RWPE1 (cell line): ENCODE data around the gene CRYGN.

Source experiments
- CTCF ChIA-PET: fragments of 350-600 bp; sonication (Branson Sonifier 250); formaldehyde crosslinking; extraction: SDS; loops from one replicate; lab custom pipeline; 2021; lab: Yijun Ruan, JAX
- POLR2A ChIA-PET: fragments of 400-600 bp; formaldehyde crosslinking; extraction: SDS; loops from one replicate; lab custom pipeline; 2020; ENCODE audit warnings: antibody characterized with exemption; ENCODE audit not compliant: low non-redundant PET; lab: Yijun Ruan, JAX
- DNase-seq: peaks from one replicate; pipeline ENCODE4 v3.0.0; 2012; ENCODE audit warnings: low spot score
- H3K27ac ChIP-seq: fragments of 450-650 bp; 2 replicates; pipeline ENCODE4 v1.5.1; 2017
- TF ChIP-seq, protein P1 (sequence below): fragments of 450-650 bp; conservative IDR thresholded peaks from 2 replicates; pipeline ENCODE4 v1.5.1; 2017; ENCODE audit warnings: low read depth, mild to moderate bottlenecking

Gene CRYGN

GRCh38 chr7:151382079-151382885 is 57.7 kb downstream of the CRYGN start:
- POLR2A ChIA-PET: no interaction called here
- TF ChIP-seq, protein P1, sequence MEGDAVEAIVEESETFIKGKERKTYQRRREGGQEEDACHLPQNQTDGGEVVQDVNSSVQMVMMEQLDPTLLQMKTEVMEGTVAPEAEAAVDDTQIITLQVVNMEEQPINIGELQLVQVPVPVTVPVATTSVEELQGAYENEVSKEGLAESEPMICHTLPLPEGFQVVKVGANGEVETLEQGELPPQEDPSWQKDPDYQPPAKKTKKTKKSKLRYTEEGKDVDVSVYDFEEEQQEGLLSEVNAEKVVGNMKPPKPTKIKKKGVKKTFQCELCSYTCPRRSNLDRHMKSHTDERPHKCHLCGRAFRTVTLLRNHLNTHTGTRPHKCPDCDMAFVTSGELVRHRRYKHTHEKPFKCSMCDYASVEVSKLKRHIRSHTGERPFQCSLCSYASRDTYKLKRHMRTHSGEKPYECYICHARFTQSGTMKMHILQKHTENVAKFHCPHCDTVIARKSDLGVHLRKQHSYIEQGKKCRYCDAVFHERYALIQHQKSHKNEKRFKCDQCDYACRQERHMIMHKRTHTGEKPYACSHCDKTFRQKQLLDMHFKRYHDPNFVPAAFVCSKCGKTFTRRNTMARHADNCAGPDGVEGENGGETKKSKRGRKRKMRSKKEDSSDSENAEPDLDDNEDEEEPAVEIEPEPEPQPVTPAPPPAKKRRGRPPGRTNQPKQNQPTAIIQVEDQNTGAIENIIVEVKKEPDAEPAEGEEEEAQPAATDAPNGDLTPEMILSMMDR: no peak
- H3K27ac ChIP-seq: no peak overlapping the region
- DNase-seq: no peak
- CTCF ChIA-PET: interaction anchor here (0.6 kb wide), 1 partner anchor 22 kb away, joined by 5 read pairs; no protein-coding TSS in a partner anchor

- TF ChIP-seq, protein P1: no peak
- ChIA-PET POLR2A (no interaction called here), CTCF (interaction anchor here (0.6 kb wide), 1 partner anchor 23 kb away, joined by 5 read pairs; no protein-coding TSS in a partner anchor)
- no peak overlapping the region for H3K27ac ChIP-seq
- DNase-seq: no peak
Measured at GRCh38 chr7:151381348-151382078, 58.4 kb downstream of the CRYGN start.

GRCh38 chr7:151381098-151381347 is 58.9 kb downstream of the CRYGN start:
- TF ChIP-seq, protein P1: no peak
- DNase-seq: no peak
- CTCF ChIA-PET: no interaction called here
- H3K27ac ChIP-seq: no peak overlapping the region
- POLR2A ChIA-PET: no interaction called here

- ChIA-PET CTCF (no interaction called here), POLR2A (no interaction called here)
Measured at GRCh38 chr7:151380199-151381097, 59.5 kb downstream of the CRYGN start.

GRCh38 chr7:151379534-151380198 is 60.3 kb downstream of the CRYGN start:
- TF ChIP-seq, protein P1: no peak
- no peak for DNase-seq
- CTCF ChIA-PET: no interaction called here
- H3K27ac ChIP-seq: peak overlapping the region; percentile 7; the same call in 1 of the 2 replicates
- POLR2A ChIA-PET: no interaction called here

More at GRCh38 chr7:151380199-151381097, 59.5 kb downstream of the CRYGN start:
- H3K27ac ChIP-seq: no peak overlapping the region
- no peak for DNase-seq
- TF ChIP-seq, protein P1: no peak
